GM12892 (cell line): ENCODE data around the gene CACNA1B.
"Not testable (repeated sequence)": the region's sequence is repeated elsewhere in the genome, so short reads cannot be mapped to it uniquely, and the experiment has no call there.

Experiments used
- DNase-seq: peaks from one replicate; pipeline ENCODE4 v3.0.0; 2011; ENCODE audit not compliant: insufficient read length
- FAIRE-seq: peaks from 2 replicates; lab custom pipeline; 2011; peaks lifted over from hg19 to GRCh38; lab: Jason Lieb, UNC
- POLR2A ChIP-seq: IDR thresholded peaks from 2 replicates; pipeline ENCODE4 v1.6.1; 2011; ENCODE audit warnings: low read depth, low read length, control low read depth
- POLR2AphosphoS5 ChIP-seq: IDR thresholded peaks from 2 replicates; pipeline ENCODE4 v1.6.1; 2011; ENCODE audit warnings: low read depth, low read length, control low read depth
- TAF1 ChIP-seq: IDR thresholded peaks from 2 replicates; pipeline ENCODE4 v1.6.1; 2011; ENCODE audit warnings: low read depth, mild to moderate bottlenecking, control low read depth, low read length, borderline replicate concordance

CACNA1B gene

DNA sequence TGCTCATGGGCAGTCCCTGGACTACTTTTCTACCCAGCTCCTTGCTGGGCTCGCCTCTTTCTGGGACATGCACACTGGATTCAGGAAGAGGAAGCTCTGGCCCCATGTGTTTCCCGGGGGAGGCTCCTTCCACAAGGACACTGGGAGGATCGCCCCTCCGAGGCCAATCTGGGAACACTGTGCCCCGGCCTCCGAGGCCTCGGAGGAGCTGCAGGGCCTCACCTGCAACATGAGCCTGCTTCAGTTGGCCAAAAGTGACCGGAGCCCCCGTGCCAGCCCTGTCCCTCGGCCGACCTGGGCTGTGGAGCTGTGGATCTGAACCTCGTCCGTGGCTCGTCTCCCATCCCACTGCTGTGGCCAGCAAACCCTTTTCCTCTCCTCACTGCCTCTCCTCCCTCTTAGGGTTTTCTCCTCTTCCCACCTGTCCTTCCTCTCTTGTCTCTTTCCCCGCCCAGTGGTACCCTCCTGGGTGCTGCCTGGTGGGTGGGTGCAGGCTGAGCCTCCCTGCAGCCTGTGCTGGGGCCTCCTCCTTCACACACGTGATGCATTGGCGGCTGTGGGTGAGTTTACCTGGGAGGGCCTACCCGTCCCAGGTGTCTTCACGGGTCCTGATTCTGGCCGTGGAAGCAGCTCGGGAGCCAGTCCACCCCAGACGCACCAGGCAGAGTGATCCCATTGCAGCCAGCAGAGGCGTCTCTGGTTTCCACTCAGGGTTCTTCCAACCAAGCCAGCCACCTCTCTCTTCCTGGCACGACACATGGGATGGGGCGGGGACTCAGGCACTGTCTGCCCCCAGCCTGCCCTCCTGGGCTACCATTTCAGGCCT, 241.8 kb downstream of the CACNA1B start:
- FAIRE-seq (no peak), DNase-seq (peak; percentile 17)
- TF ChIP-seq POLR2AphosphoS5 (no peak), TAF1 (no peak), POLR2A (no peak)

DNA sequence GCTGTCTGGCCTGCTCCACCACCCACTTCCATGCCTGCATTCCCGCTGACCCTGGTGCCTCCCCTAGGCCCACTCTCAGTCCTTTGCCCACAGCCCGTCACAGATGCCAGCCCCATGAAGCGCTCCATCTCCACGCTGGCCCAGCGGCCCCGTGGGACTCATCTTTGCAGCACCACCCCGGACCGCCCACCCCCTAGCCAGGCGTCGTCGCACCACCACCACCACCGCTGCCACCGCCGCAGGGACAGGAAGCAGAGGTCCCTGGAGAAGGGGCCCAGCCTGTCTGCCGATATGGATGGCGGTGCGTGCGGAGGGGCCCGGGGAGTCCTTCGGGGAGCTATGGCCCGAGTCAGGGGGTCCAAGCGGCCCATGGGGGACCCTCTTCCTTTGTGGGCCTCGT, 242.5 kb downstream of the CACNA1B start:
- DNase-seq: no peak
- no peak for FAIRE-seq
- TF ChIP-seq TAF1 (no peak), POLR2AphosphoS5 (no peak), POLR2A (no peak)

DNA sequence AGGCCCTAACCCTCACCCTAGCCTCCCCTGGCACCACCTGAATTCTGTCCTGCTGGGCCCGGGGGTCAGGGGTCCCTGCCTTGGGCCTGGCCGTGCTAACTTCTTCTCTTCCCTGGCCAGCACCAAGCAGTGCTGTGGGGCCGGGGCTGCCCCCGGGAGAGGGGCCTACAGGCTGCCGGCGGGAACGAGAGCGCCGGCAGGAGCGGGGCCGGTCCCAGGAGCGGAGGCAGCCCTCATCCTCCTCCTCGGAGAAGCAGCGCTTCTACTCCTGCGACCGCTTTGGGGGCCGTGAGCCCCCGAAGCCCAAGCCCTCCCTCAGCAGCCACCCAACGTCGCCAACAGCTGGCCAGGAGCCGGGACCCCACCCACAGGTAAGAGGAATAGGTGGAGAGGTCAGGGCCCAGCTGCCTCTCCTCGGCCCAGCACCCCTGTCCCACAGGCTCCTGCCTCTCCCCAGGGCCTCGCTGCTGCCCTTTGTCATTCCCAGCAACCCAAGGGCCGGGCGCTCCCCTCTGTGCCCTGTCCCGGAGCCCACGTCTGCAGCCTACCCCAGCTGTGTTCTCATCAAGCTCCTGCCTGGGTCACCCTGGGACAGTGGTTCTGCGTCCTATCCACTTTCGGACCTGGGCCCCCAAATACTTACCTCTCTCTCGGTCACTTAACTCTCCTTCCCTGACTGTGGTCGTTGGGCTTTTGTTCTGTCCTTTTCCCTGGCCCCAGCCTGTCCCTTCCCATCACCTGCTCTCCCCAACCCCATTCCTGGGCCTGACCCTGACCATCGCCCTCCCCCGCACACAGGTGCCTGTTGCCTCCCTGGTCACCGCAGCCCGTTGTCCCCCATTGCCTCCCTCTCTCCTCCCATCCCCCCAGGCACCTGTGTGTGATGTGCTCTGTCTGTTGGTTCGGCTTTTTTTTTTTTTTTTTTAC, 243.2 kb downstream of the CACNA1B start:
- FAIRE-seq: no peak
- DNase-seq: no peak

DNA sequence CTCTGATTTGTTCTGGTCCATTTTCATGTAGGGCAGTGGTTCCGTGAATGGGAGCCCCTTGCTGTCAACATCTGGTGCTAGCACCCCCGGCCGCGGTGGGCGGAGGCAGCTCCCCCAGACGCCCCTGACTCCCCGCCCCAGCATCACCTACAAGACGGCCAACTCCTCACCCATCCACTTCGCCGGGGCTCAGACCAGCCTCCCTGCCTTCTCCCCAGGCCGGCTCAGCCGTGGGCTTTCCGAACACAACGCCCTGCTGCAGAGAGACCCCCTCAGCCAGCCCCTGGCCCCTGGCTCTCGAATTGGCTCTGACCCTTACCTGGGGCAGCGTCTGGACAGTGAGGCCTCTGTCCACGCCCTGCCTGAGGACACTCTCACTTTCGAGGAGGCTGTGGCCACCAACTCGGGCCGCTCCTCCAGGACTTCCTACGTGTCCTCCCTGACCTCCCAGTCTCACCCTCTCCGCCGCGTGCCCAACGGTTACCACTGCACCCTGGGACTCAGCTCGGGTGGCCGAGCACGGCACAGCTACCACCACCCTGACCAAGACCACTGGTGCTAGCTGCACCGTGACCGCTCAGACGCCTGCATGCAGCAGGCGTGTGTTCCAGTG, 244.0 kb downstream of the CACNA1B start:
- TF ChIP-seq TAF1: no peak
- no peak for TF ChIP-seq POLR2AphosphoS5
- no peak for TF ChIP-seq POLR2A
- no peak for FAIRE-seq
- no peak for DNase-seq

More for the DNA sequence above, 243.2 kb downstream of the CACNA1B start:
- TF ChIP-seq POLR2AphosphoS5: no peak
- no peak for TF ChIP-seq TAF1
- TF ChIP-seq POLR2A: no peak

DNA sequence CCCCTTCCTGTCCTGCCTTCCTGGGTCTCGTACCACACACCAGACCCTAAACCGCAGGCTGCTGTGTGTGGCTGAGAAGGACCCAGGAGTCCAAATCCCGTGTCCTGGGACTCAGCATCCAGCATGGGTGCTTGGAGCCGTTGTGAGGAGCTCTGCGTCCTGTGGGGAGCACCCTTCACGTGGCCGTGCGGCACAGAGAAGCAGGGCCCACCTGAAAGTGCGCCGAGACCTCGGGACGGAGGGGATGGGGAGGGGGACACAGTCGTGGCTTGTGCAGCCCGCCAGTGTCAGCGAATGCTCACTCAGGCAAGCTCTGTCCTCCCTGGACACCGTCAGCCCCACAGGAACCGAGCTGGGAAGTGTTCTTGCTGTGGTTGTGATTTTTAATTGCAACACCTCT, 244.6 kb downstream of the CACNA1B start:
- FAIRE-seq (no peak), DNase-seq (no peak)
- TF ChIP-seq TAF1 (no peak), POLR2A (no peak), POLR2AphosphoS5 (no peak)

DNA sequence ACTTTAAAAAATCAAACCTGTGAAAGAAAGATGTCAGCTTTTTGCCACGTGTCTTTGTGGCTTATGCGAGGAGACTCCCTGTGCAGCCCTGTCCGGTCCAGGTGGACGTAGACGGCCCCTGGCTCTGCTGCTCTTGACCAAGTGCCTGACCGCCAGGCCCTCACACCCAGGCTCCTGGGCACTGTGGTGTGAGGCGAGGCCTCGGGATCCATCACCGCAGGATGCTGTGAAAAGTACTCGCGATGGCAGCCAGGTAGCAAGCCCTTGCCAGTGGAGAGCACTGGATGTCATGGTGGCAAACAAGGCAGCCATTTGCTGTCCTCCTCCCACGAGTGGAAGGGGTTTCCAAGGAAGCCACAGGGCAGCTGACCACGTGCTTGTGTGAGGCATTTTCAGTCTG, 245.1 kb downstream of the CACNA1B start:
- TF ChIP-seq POLR2A (no peak), TAF1 (no peak), POLR2AphosphoS5 (no peak)
- FAIRE-seq: no peak
- DNase-seq: no peak

DNA sequence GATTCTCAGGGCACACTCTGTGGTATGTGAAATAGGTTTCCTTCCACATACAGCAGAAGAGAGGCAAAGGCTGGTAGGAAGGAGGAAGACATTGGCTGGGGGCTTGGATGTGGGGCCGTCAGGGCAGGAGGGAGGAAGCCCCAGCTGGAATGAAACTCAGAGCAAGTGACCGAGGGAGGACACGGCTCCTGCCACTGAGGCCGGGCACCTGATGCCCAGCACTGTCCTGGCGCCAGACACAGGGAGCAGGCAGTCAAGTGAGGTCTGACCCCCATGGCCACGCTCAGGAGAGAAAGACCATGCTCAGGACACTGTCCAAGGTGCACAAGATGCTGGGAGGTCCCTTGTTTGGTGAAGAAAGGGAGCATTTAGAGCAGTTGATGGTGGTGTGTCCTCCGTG, 245.5 kb downstream of the CACNA1B start:
- DNase-seq (no peak), FAIRE-seq (no peak)
- TF ChIP-seq POLR2AphosphoS5 (no peak), POLR2A (no peak), TAF1 (no peak)

DNA sequence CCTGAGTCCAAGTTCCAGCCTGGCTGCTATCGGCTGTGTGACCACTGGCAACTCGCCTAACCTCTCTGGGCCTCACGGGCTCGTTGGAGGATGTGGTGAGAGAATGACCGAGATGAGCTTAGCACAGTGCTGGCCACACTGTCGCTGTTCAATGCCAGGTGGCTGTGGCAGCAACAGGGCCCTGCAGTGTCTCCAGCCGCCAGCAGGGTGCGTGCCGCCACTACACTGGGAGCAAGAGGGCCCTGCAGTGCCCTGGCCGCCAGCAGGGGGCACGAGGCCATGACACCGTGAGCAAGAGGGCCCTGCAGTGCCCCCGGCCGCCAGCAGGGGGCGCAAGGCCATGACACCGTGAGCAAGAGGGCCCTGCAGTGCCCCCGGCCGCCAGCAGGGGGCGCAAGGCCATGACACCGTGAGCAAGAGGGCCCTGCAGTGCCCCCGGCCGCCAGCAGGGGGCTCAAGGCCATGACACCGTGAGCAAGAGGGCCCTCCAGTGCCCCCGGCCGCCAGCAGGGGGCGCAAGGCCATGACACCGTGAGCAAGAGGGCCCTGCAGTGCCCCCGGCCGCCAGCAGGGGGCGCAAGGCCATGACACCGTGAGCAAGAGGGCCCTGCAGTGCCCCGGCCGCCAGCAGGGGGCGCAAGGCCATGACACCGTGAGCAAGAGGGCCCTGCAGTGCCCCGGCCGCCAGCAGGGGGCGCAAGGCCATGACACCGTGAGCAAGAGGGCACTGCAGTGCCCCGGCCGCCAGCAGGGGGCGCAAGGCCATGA, 248.7 kb downstream of the CACNA1B start:
- not testable (repeated sequence) for FAIRE-seq, DNase-seq

DNA sequence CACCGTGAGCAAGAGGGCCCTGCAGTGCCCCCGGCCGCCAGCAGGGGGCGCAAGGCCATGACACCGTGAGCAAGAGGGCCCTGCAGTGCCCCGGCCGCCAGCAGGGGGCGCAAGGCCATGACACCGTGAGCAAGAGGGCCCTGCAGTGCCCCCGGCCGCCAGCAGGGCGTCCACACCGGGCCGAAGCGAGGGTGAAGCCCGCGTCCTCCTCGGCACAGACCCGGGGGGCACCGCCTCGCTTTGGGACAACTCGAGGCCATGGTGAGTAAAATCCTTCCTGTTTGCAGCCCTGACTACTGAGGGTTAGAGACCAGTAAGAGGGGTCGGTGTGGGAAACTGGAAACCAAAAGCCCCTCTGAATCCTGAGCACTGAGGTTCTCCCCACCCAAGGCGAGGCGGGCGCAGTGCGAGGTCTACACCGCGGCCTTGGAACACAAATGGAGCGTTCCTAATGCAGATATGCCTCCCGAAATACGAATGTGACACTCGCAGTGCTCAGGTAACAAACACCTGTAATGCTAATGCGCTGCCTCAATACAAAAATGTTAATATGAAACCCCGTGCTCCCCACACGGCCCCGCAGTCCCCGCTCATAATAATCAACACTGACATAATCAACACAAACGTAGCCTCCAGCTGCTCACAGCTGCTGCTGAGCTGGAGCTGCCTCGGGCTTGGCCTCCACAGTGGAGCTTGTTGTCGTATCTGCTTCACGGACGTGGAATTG, 249.4 kb downstream of the CACNA1B start:
- not testable (repeated sequence) for DNase-seq
- peak; percentile 42 for FAIRE-seq

DNA sequence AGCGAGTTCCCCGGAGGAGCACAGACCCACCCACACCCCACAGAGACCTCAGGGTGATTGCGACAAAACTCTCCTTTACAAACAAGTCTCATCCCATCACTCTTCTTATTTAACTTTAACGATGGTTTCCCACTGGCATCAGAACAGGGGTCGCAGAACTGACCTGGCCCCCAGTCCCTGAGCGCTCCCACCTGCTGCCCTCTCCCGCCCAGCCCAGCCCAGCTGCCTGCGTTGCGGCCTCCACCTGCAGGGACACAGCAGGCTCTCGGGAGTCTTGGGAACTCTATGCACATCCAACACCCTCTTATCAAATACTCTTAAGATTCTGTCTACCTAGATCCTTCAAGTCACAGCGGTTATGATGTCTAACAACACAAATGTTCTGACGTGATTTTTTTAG, 250.4 kb downstream of the CACNA1B start:
- DNase-seq, FAIRE-seq: not testable (repeated sequence)

DNA sequence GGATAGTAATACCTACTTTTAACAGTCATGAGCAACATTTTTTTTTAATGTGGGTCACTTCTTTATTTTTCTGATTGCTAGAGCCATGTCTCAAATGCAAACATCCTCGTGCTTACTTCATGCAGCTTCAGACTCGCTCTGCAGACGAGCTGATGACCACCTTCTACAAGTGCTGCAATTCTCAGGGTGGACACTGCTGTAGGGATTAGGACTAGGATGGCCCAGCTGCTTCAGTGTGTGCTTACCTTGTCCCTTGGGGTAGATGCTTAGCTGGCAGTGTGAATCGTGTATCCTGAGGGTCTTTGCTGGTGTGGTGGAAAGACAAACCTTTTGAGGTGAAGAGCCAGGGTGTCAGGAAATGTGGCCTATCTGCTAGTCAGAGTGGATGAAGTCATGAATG, 251.7 kb downstream of the CACNA1B start:
- not testable (repeated sequence) for DNase-seq, FAIRE-seq

DNA sequence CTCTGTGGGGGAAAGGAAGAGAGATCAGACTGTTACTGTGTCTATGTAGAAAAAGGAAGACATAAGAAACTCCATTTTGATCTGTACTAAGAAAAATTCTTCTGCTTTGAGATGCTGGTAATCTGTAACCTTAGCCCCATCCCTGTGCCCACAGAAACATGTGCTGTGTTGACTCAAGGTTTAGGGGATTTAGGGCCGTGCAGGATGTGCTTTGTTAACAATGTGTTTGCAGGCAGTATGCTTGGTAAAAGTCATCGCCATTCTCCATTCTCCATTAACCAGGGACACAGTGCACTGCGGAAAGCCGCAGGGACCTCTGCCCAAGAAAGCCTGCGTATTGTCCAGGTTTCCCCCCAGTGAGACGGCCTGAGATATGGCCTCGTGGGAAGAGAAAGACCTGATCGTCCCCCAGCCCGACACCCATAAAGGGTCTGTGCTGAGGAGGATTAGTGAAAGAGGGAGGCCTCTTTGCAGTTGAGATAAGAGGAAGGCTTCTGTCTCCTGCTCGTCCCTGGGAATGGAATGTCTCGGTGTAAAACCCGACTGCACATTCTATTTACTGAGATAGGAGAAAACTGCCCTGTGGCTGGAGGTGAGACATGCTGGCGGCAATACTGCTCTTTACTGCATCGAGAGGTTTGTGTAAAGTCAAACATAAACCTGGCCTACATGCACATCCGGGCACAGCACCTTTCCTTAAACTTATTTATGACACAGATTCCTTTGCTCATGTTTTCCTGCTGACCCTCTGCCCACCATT, 255.5 kb downstream of the CACNA1B start:
- not testable (repeated sequence) for DNase-seq, FAIRE-seq

DNA sequence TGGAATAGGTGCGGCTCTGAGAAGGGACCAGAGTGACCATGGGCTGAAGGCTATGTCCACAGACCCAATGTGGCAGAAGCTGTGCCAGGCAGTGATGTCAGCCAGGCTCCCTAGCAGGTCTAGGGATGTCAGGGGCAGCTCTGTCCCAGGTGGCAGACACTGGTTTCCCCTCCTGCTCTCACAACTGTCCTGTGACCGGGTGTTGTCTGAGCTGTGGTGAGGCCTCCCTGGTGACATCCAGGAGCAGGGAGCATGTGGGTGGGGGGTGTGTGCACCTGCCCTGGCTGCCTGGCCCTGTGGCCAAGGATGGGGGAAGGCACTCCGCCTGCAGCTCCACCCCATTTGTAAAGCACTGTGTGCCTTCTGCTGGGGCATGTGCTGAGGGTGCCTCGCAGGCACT, 257.0 kb downstream of the CACNA1B start:
- not testable (repeated sequence) for FAIRE-seq, DNase-seq

DNA sequence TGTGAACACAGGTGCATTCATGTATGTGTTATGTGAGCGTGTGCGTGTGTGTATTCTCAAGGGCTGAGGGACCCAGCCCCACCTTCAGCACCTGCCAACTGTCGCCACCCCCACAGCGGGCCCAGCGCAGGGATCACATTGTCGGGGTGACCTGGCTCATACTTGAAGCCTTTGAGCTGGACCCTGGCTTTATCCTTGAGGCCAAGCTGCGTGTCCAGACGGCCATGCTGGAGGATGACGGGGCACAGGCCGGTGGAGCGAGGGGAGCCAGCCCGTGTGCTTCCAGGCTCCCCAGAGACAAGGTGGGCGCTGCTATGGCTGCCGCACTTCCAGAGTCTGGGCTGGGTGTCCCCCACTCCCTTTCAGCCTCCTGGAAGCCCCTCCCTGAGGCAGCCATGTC, 261.5 kb downstream of the CACNA1B start:
- DNase-seq, FAIRE-seq: not testable (repeated sequence)

DNA sequence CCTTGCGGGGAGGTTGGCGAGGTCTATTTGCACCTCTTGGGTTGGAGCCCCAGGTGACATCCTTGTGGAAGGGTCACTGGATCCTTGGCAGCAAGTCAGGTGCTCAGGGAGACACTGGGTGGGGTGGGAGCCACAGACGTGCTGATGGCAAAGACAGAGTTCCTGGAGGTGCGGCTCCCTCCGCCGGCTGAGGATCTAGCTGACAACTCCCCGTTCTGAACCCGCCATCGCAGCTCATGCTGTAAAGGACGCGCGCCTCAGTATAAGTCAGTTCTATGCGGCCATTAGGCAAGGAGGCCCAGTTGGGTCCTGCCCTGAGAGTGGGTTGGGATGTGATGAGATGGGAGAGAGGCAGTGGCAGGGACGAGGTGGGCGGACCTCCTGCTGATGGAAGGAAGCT, 263.4 kb downstream of the CACNA1B start:
- FAIRE-seq: not testable (repeated sequence)

More for the DNA sequence above, 263.4 kb downstream of the CACNA1B start:
- DNase-seq: not testable (repeated sequence)
